Activated CD4-positive, CD25-positive, alpha-beta regulatory T cell treated with anti-CD3 and anti-CD28 coated beads, Interleukin-2, amount 50 U/mL, for 24 hours (primary cell): ENCODE results near the gene KISS1R.
A peak's percentile ranks its signal among the peaks of the same experiment; 100 is the strongest.

Experiments
- ATAC-seq, 2 donors: fragments of 150-1000 bp; cut with Tn5 transposase; one replicate each; pipeline ENCODE4 v1.10.0; 2021; ENCODE audit warnings: mild to moderate bottlenecking in 1 of 2, moderate library complexity in 1 of 2

Gene KISS1R

DNA sequence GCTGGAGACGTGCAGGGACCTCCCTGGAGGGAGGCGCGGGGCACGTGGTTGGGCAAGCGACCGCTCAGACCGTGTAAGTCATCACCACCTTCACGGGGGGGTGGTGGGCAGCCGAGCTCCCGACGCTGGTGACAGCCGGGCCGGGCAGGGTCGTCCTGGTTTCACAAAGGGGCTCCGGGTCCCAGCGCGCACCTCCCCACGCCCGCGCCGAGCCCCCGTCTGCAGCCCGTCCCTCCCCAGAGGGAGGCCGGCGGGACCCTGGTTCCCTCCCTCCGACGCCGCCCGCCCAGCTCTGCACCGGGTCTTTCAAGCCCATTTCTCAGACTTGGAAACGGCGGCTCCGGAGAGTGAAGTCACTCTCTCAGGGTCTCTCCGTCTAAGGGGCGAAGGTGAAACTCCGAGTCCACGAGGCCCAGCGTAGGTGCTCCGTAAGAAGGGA, 8.0 kb downstream of the KISS1R start:
- peak; percentile 63 to 72 for ATAC-seq

DNA sequence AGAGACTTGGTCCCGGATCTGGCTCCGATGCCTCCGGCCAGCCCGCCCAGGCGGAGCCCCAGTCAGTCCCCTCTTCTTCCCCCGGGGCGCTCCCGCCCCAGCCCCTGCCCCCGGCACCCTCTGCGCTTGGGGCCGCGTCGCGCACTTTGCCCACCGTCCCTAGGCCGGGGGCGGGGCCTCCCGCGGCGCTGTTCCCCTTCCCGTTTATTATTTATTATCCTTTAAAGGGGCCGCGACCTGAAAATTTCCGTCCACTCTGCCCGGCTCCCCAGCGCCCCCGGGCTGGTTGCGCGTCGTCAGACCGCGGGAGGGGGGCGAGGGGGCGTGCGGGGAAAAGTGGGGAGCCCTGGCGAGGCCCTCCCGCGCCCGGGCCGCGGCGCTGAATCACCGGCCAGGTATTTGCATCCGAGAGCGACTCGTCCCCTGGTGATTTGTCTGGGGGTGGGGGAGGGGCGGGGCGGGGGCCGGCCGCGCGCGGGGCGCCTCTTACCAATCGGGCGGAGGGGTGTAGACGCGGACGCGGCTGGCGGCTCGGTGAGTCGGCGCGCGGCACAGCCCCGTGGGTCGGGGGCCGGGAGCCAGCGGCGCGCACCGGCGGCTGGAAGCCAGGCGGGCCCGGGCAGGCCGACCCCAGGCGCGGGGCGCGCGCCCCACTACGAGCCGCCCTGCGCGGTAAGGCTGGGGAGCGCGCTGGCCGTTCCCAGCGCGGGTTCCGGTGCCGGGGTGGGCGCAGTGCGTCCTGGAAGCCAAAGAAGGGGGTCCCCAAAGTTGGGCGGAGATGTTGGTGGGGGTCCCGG, 8.6 kb downstream of the KISS1R start, which contains the start of gene ARID3A:
Gene ARID3A (plus strand): TSS at position 510 of the 797 bp plus-strand sequence. CDS start 3,494 bp downstream, outside the sequence.
- ATAC-seq: peak; percentile 66 to 69

DNA sequence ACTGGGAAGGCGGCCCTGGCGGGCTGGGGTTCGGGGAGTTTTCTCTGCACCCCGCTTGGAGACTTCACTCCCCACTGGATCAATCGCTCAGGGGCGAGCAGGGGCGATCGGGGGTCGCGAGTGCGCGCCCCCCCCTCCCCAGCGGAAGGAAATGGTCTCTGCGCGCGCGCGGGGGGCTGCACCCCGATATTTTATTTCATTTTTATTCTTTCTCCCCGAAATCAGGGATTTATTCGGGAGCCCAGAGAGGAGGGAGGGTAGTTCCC, 9.1 kb downstream of the KISS1R start:
- no peak for ATAC-seq

DNA sequence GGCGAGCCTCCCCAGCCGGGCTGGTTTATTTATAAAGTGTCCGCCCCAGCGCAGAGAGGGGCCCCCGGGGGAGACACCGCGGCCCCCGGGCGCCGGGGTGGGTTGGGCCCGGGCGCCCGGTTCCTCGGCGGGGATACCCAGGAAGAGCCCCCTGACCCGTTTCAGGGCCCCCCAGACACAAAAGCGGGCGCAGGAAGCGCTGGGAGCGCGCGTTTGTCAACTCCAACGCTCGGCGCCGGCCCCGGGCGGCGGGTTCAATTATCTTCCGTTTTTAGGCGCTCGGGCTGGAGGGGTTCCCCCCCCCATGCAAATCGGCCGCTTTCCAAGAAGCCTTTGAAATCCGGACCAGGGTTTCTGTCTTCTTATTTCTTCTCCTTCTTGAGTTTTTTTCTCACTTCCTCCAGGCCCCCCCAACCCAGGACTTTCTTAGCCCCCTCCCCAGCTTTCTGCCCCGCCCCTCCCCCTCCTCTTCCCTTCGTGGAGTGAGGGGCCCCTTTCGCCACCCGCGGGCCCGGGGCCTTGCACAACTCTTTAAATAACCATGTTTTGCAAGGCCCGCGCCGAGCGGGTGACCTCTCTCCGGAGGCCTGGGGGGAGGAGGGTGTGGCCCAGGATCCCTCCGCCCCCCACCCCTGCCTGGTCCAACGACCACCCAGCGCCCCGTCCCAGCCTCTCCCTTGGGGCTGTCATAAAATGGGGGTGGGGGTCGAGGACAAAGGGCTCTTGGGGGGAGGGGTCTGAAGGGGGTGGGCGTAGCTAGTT, 9.6 kb downstream of the KISS1R start:
- ATAC-seq: no peak

DNA sequence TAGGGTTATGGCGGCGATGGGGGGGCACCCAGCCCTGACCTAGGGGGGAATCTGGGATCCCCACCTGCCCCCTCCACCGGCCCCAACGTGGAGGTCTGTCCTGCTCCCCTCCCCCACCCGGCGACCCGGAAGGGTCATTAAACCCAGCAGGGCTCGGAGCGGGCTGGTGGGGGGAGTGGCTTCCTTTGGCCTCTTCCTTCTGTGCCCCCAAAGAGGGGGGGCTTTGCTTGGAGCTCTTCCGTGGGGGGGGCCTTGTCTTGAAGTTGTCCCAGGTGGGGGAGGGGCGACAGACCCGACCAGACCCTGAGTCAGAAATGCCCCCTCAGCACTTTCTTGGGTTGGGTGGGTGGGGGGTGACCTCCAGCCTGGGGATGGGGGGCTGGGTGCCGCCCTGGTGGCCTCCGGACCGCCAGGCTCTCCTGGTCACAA, 10.2 kb downstream of the KISS1R start:
- no peak for ATAC-seq

DNA sequence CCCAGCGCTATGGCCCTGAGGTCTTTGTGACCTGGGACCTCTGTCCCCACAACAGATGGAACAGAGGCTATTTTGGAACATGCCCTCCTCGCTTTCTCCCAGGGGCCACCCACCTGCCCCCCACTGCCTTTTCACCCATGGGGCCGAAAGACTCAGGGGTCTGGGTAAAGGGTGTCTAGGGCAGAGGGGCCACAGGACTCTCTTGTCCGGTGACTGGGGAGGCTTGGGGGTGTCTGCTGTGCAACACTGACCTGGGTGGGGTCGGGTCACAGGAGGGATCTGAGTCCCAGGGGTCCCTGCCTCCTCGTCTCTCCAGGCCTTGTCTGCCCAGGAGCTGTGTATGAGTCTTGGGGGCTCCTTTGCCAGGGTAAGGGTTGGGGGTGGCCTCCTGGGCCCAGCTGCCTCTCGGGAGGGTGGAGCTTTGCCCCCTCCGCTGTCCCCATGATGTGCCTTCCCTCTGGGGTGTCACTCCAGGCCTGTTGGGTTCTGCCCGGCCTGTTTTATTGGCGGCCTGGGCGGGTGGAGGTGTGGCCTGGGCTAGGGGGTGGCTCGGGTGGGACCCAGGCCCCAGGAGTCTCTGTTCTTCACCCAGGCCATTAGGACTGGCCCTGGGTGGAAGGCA, 10.8 kb downstream of the KISS1R start:
- ATAC-seq: no peak

DNA sequence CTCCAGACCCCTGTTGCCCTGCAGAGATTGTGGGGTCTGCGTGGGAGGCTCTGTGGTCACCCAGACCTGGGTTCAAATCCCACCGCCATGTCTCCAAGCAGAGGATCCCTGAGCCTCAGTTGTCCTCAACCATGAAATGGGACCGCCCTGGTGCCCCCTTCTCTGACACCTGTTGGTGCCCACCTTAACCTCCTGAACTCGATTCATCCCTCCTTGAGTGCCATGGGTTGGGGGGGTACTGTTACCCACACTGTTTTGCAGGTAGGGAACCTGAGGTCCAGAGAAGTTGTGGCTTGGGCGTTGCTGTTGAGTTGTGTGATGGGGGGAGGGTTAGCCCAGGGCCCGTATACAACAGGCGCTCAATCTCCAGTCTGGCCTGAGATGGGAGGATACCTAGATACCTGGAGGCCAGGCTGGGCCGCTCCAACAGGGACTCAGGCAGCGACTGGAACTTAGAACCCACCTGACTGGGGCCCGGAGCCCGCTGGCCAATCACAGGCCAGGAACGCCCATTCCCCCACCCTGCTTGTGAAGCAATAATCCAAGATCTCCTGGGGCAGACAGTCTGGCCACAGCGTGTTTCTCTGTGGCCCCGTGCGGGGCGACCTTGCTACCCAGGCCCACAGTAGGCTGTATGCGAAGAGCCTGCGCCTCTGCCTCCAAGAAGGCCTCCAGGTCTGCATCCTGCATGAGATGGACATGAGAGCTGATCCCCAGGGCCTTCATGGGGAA, 11.5 kb downstream of the KISS1R start:
- no peak for ATAC-seq

DNA sequence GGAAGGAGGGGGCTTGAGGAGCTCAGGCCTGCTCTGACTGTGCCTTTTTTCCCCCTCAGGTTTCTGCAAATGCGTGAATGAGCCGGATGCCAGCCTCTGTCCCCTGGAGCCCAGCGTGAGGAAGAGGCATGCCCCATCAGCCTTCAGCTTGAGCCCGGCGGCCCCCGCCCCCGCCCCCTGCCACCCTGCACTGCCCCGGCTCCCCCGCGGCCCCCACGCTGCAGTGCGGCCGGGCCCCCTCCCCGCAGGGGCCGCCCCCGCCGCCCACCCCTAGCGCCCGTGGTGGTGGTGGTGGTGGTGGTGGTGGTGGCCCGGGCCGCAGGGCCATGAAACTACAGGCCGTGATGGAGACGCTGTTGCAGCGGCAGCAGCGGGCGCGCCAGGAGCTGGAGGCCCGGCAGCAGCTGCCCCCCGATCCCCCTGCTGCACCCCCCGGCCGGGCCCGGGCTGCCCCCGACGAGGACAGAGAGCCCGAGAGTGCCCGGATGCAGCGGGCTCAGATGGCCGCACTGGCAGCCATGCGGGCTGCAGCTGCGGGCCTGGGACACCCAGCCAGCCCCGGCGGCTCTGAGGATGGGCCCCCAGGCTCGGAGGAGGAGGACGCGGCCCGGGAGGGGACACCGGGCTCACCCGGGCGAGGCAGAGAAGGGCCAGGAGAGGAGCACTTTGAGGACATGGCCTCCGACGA, 12.2 kb downstream of the KISS1R start:
- ATAC-seq: no peak

- ATAC-seq: no peak
These were observed 12.7 kb downstream of the KISS1R start for GRCh38 chr19:929891-930258.

- no peak for ATAC-seq
These were observed 14.9 kb downstream of the KISS1R start for GRCh38 chr19:931860-932647.

DNA sequence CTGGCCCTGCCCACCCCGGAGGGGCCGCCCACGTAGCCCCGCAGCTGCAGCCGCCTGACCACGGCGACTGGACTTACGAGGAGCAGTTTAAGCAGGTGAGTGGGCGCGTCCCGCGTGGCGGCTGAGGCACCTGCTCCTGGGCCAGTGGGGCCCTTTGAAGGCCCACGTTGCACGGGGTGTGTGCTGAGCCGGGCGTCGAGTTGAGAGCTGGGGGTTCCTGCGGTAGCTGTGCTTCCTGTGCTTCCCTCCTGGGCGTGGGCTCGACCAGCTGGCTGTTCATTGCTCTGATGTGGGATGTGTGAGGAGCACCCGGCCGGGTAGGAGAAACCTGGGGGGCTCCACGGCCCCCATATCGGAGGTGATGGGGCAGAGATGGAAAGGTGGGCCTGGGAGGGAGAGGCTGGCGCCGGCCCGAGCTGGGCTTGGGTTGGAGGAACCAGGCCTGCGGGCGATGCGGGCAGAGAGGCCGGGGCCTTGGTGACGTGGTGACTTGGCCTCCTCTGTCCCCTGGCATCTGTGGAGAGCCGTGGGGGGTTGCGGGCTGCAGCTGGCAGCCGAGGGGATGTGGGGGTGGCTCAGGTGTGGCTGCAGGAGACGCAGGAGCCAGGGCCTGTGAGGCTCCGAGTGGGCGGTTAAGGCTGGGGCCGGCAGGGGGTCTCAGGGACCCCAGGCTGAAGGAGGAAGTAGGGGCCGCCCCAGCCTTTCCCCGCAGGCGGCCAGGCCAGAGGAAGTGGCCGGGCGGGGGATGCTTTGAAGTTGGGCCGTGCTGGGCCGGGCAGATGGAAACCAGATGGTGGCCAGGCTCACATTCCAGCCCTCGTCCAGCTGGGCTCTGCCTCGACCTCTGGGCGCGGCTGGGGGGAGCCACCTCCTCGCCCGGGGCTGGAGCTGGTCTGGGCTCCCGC, 15.8 kb downstream of the KISS1R start:
- peak; percentile 41 to 43 for ATAC-seq

GRCh38 chr19:933553-933882, 16.4 kb downstream of the KISS1R start:
- no peak for ATAC-seq

- ATAC-seq: no peak
These were observed 17.2 kb downstream of the KISS1R start for GRCh38 chr19:934197-934840.

DNA sequence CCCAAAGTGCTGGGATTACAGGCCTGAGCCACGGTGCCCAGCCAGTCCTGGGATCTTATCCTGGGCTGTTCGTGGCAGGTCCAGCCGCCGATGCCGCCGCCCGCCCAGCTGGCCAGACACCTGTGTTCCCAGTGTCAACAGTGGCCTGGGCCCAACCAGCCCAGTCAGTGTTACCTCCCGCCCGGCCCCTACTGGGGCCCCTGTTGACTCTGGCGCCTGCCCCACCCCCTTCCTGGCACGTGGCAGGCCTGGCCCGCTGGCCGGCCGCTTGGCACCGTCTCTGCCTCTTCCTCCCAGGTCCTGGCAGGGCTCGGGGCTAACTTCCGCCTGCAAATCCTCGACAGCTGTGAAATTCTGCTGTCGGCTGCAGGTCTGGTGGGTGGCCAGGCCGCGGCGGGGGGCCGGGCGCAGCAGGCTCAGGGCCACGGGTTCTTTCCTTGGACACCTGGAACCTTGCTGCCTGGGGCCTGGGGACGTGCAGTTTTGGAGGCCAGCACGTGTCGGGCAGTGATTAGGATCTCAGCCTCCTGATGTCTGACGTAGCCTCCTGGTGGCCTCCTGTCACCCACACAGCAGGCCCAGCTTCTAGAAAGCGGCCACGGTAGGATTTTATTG, 17.8 kb downstream of the KISS1R start:
- ATAC-seq: no peak

DNA sequence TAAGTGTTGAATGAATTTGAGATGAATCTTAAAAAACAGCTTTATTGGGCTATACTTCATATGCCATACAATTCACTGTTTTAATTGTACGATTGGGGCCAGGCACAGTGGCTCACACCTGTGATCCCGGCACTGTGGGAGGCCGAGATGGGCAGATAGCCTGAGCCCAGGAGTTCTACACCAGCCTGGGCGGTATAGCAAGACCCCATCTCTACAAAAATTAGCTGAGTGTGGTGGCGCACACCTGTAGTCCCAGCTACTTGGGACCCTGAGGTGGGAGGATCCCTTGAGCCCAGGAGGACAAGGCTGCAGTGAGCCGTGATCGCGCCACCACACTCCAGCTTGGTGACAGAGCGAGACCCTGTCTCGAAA, 19.0 kb downstream of the KISS1R start:
- ATAC-seq: no peak

DNA sequence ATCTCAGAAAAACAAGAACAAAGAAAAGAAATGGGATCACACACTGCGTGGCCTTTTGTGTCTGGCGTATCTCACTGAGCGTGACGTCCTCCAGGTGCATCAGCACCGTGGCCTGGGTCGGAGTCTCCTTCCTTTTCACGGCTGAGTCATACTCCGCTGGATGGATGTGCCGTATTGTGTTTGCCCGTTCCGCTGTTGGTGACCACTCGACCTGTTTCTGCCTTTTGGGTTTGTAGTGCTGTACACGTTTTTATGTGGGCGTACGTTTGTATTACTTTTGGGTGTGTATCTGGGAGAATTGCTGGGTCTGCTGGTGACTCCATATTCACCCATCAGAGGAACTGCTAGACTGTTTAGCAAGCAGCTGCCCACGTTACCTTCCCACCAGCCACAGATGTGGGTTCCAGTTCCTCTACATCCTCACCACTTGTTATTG, 20.1 kb downstream of the KISS1R start:
- peak; percentile 25 to 30 for ATAC-seq

- ATAC-seq: no peak
These were observed 21.2 kb downstream of the KISS1R start for GRCh38 chr19:938233-938923.

DNA sequence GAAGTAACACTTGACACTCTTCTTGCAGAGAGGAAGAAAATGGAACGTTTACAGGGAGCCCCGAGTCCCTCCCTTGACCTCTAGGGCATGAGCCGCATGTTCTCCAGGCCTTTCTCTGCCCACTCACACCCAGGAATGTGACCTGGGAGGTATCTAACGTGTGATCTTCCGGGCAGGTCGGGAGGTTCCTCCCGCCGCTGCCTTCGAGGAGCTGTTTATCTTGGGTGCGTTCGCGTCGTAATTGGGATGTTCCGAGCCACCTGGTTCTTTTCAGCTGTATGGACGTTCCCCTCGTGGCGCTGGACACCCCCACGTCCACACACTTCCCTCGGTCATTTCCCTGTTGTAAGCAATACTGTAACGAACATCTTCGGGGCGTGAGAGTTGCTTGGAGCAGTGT, 22.3 kb downstream of the KISS1R start:
- ATAC-seq: no peak

- no peak for ATAC-seq
These were observed 22.8 kb downstream of the KISS1R start for GRCh38 chr19:939922-940321.
